ENCODE measurements around the gene TUBAL3.
"Not testable (repeated sequence)": the region's sequence is repeated elsewhere in the genome, so short reads cannot be mapped to it uniquely, and the experiment has no call there.

TUBAL3 gene

GRCh38 chr10:5379202-5379601 is 25.4 kb downstream of the TUBAL3 start:
- not testable (repeated sequence) for DNase-seq (ENCODE audit: low read depth in 2 of 2)

- no peak for DNase-seq (ENCODE audit: low read depth in 2 of 2)
Observed at GRCh38 chr10:5376450-5376849, 28.2 kb downstream of the TUBAL3 start.

GRCh38 chr10:5373891-5374611 is 30.6 kb downstream of the TUBAL3 start:
- no peak for DNase-seq (ENCODE audit: low read depth in 2 of 2)

GRCh38 chr10:5373307-5373706 is 31.3 kb downstream of the TUBAL3 start:
- no peak for DNase-seq (ENCODE audit: low read depth in 2 of 2)

- DNase-seq (ENCODE audit: low read depth in 2 of 2) = no peak
Observed at GRCh38 chr10:5370493-5371352, 33.9 kb downstream of the TUBAL3 start.

GRCh38 chr10:5369362-5370158 is 35.1 kb downstream of the TUBAL3 start:
- DNase-seq (ENCODE audit: low read depth in 2 of 2) = no peak

GRCh38 chr10:5365928-5366327 is 38.7 kb downstream of the TUBAL3 start:
- DNase-seq (ENCODE audit: low read depth in 2 of 2) = no peak

- DNase-seq (ENCODE audit: low read depth in 2 of 2) = no peak
Observed at GRCh38 chr10:5364890-5365338, 39.7 kb downstream of the TUBAL3 start, which contains the start of gene UCN3. TSS of gene UCN3 (plus strand) at chr10:5364966. CDS start at chr10:5373721, 8,755 bp downstream.

GRCh38 chr10:5364374-5364773 is 40.3 kb downstream of the TUBAL3 start:
- DNase-seq (ENCODE audit: low read depth in 2 of 2) = no peak

- DNase-seq (ENCODE audit: low read depth in 2 of 2) = no peak
Observed at GRCh38 chr10:5362873-5363272, 41.8 kb downstream of the TUBAL3 start.

- DNase-seq (ENCODE audit: low read depth in 2 of 2) = no peak
Observed at GRCh38 chr10:5361966-5362365, 42.7 kb downstream of the TUBAL3 start.

GRCh38 chr10:5360318-5360915 is 44.2 kb downstream of the TUBAL3 start:
- DNase-seq (ENCODE audit: low read depth in 2 of 2) = no peak

- DNase-seq (ENCODE audit: low read depth in 2 of 2) = no peak
Observed at GRCh38 chr10:5356302-5356763, 48.3 kb downstream of the TUBAL3 start.

GRCh38 chr10:5355594-5356301 is 48.9 kb downstream of the TUBAL3 start:
- DNase-seq (ENCODE audit: low read depth in 2 of 2) = no peak

- DNase-seq (ENCODE audit: low read depth in 2 of 2) = no peak
Observed at GRCh38 chr10:5354068-5354467, 50.6 kb downstream of the TUBAL3 start.

- DNase-seq (ENCODE audit: low read depth in 2 of 2) = no peak
Observed at GRCh38 chr10:5349362-5349761, 55.3 kb downstream of the TUBAL3 start.

- no peak for DNase-seq (ENCODE audit: low read depth in 2 of 2)
Observed at GRCh38 chr10:5346881-5347280, 57.7 kb downstream of the TUBAL3 start.

GRCh38 chr10:5344746-5345145 is 59.9 kb downstream of the TUBAL3 start:
- no peak for DNase-seq (ENCODE audit: low read depth in 2 of 2)

- DNase-seq (ENCODE audit: low read depth in 2 of 2) = no peak
Observed at GRCh38 chr10:5343979-5344378, 60.6 kb downstream of the TUBAL3 start.

- DNase-seq (ENCODE audit: low read depth in 2 of 2) = no peak
Observed at GRCh38 chr10:5343561-5343960, 61.1 kb downstream of the TUBAL3 start.

Measured in stimulated activated CD4-positive, alpha-beta T cell treated with anti-CD3 and anti-CD28 coated beads, Interleukin-12 subunit alpha, Interleukin-12 subunit beta, amount 100 ng/mL, for 24 hours (primary cell).